ENCODE measurements around the gene RTN4R. TPM values are rescaled to one million over a fixed set of nuclear protein-coding genes. Genes with fewer than 3 reads are reported as not detected.

Gene RTN4R
- total and polyA plus RNA-seq, 2 of the 4 experiments (the other 2 are of a cell fraction): 0.18 to 0.94 TPM

DNA sequence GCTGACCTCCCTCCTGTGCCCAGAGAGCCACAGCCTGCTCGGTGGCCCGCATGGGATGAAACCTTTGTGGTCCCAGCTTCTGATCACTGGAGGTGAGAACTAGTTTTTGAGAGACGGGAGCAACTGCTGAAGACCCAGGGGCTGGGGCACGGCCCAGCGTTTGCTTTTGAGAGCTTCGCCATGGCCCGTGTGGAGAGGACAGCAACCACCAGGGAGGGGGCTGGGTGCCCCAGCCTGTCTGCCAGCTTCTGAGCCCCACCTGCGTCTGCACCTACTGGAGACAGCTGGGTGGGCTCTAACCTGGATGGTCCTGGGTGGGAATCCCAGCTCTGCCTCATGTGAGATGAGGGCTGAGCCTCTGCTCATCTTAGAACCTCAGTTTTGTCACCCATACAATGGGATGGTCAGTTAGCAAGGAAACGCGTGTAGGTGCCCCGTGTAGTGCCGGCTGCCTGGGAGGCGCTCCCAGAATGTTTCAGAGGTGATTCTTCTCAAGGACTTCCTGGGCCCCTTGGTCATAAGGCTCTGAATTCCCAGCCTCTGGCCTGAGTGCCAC, 66.2 kb downstream of the RTN4R start:
- no peak overlapping the region for H3K14ac ChIP-seq (replicated peaks; ENCODE audit: low read depth, low read length)
- no peaks in the 10 kb centered on the region for H3K9me3 ChIP-seq (ENCODE audit: control insufficient read depth, insufficient read depth, low read length)
- H3K27me3 ChIP-seq (ENCODE audit: control insufficient read depth, insufficient read depth, low read length): peaks cover 37% of the 10 kb centered on the region
- ATAC-seq (ENCODE audit: low read depth) (no peak), DNase-seq (no peak)
- H3K56ac ChIP-seq (ENCODE audit: extremely low read depth, insufficient read depth, low read length): no peak overlapping the region
- H2AK5ac ChIP-seq (ENCODE audit: low read depth, low read length): no peak overlapping the region
- no TSS peak for BruUV-seq (replicated peaks)
- H2BK120ac ChIP-seq (ENCODE audit: low read depth, low read length): no peak overlapping the region
- peaks cover 0 to 12% of the 10 kb centered on the region in 2 experiments; a peak in 3 of 4 replicates for H3K79me1 ChIP-seq (ENCODE audit: low read depth in 1 of 2, low read length in 2 of 2)
- H3K18ac ChIP-seq (ENCODE audit: low read depth, low read length): no peak overlapping the region
- no peak overlapping the region for H3K23ac ChIP-seq (ENCODE audit: low read depth, low read length)
- dilution Hi-C loops (cut with HindIII; ENCODE audit: low sequenced_read_pairs, unreplicated experiment): no loop called here
- H3K9me1 ChIP-seq (ENCODE audit: insufficient read depth, low read length): peaks cover 16% of the 10 kb centered on the region
- H4K91ac ChIP-seq (ENCODE audit: insufficient read depth, low read depth, low read length): no peak overlapping the region
- no peak overlapping the region for H2AFZ ChIP-seq (replicated peaks; ENCODE audit: low read length, poor library complexity)
- ChIA-PET CTCF (no interaction called here), POLR2A (ENCODE audit: unreplicated experiment) (no interaction called here)
- 70% methylated on average over 2 of the region's 13 CpGs; no CpG with 5 or more reads in 1 of the 2 experiments for WGBS, 2 experiments (ENCODE audit: extremely low coverage in 2 of 2, insufficient read length in 1 of 2)
- H2BK5ac ChIP-seq (ENCODE audit: low read depth, low read length, poor library complexity, severe bottlenecking): no peak overlapping the region
- no peak overlapping the region for H3K4ac ChIP-seq (ENCODE audit: low read depth, low read length)
- in situ Hi-C loops (cut with MboI; ENCODE audit: low sequenced_read_pairs): no loop called here
- no peak overlapping the region for H2BK15ac ChIP-seq (ENCODE audit: low read depth, low read length)
- no peak overlapping the region for H3K4me2 ChIP-seq (ENCODE audit: low read depth, low read length)
- intact Hi-C loops (cut with micrococcal nuclease): no loop called here
- H3K9ac ChIP-seq (ENCODE audit: low read depth, low read length): no peak overlapping the region
- no peak overlapping the region for H4K8ac ChIP-seq (ENCODE audit: low read depth in 2 of 2, low read length in 2 of 2)
- no peak for TF ChIP-seq MXI1 (IDR thresholded peaks at IDR 0.05; ENCODE audit: borderline replicate concordance, low read depth, low read length)
- no peaks in the 10 kb centered on the region for H3K36me3 ChIP-seq (ENCODE audit: control insufficient read depth, insufficient read depth, low read length)
- no peaks in the 10 kb centered on the region for H4K20me1 ChIP-seq (ENCODE audit: insufficient read depth, low read length)
- no peak overlapping the region for H3K27ac ChIP-seq (ENCODE audit: insufficient read depth, low read length)
- H4K5ac ChIP-seq (ENCODE audit: low read depth, low read length): no peak overlapping the region
- no peak overlapping the region for H2BK20ac ChIP-seq (ENCODE audit: low read depth, low read length)
- peaks cover 17% of the 10 kb centered on the region for H3K4me1 ChIP-seq (ENCODE audit: control insufficient read depth, insufficient read depth, low read length)
- H3K4me3 ChIP-seq (ENCODE audit: insufficient read depth, low read depth, low read length): no peak overlapping the region
- no peak overlapping the region for H2AK9ac ChIP-seq (replicated peaks; ENCODE audit: low read depth, low read length, poor library complexity)

Data from IMR-90 (cell line).